Breast epithelium (tissue), 3 donors: ENCODE results near the gene AACS.
"Not testable (repeated sequence)": the region's sequence is repeated elsewhere in the genome, so short reads cannot be mapped to it uniquely, and the experiment has no call there.

Source experiments
- POLR2A ChIP-seq: fragments of 450-650 bp; IDR thresholded peaks from one replicate; pipeline ENCODE4 v1.6.1; 2016; ENCODE audit warnings: antibody characterized with exemption, mild to moderate bottlenecking, moderate library complexity
- TF ChIP-seq, protein P1 (sequence below), 3 donors: fragments of 450-650 bp; IDR thresholded peaks; one replicate each; pipeline ENCODE4 v1.5.1; 2016 to 2017; ENCODE audit warnings: antibody characterized with exemption in 3 of 3, mild to moderate bottlenecking in 3 of 3, moderate library complexity in 3 of 3

DNA sequence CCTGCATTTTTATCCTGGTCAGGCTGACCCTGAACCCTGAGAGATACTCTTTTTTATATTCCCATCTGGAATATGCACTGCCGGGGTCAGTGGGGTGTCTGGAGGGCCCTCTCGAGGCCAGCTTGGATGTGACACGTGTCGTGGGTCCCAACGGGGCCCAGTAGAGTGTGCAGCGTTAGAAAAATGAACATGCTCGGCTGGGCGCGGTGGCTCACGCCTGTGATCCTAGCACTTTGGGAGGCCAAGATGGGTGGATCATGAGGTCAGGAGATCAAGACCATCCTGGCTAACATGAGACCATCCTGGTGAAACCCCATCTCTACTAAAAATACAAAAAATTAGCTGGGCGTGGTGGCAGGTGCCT is 76.0 kb downstream of the AACS start:
- TF ChIP-seq, protein P1, sequence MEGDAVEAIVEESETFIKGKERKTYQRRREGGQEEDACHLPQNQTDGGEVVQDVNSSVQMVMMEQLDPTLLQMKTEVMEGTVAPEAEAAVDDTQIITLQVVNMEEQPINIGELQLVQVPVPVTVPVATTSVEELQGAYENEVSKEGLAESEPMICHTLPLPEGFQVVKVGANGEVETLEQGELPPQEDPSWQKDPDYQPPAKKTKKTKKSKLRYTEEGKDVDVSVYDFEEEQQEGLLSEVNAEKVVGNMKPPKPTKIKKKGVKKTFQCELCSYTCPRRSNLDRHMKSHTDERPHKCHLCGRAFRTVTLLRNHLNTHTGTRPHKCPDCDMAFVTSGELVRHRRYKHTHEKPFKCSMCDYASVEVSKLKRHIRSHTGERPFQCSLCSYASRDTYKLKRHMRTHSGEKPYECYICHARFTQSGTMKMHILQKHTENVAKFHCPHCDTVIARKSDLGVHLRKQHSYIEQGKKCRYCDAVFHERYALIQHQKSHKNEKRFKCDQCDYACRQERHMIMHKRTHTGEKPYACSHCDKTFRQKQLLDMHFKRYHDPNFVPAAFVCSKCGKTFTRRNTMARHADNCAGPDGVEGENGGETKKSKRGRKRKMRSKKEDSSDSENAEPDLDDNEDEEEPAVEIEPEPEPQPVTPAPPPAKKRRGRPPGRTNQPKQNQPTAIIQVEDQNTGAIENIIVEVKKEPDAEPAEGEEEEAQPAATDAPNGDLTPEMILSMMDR (IDR thresholded peaks at IDR 0.05): not testable (repeated sequence)
- not testable (repeated sequence) for TF ChIP-seq POLR2A
